Measurements from ENCODE around the gene CEP152. TPM values are rescaled to one million over a fixed set of nuclear protein-coding genes. Genes with fewer than 3 reads are reported as not detected.

CEP152 gene
- total and polyA plus RNA-seq, 2 donors (not counting 1 experiment from before 2014, with no cell fraction given), result 1.5 to 18.0 TPM

DNA sequence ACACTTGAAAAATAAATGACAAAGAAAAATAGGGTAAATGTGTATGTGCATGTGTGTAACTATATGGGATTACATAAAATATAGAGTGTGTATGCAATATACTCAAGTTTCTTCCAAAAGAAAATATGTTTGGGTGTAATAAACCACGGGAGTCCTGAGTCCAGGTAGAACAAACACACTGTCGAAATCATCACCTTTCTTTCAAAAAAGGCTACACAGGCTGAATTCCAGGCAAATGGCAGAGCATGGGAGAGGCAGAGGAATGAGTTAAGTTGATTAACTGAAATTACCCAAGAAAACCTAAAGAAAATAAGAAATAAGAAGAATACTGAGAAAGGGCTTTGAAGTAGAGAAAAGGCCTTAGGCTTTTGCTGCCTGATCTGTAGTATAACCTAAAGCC lies 26.1 kb downstream of the CEP152 start:
- Histone ChIP-seq H3K4me2 (replicated peaks; ENCODE audit: low read depth, low read length, poor library complexity, severe bottlenecking) (no peak overlapping the region), H3K4me1 (ENCODE audit: control insufficient read depth in 2 of 2, insufficient read depth in 2 of 2, low read length in 2 of 2) (no peaks in the 10 kb centered on the region), H2AFZ (ENCODE audit: insufficient read depth, low read depth, low read length, poor library complexity, severe bottlenecking) (no peak overlapping the region), H3K79me2 (ENCODE audit: control insufficient read depth, insufficient read depth, low read length) (no peaks in the 10 kb centered on the region), H3K9me3 (ENCODE audit: control extremely low read depth in 1 of 3, control insufficient read depth in 2 of 3, insufficient read depth in 1 of 3, low read length in 2 of 3) (no peaks in the 10 kb centered on the region), H3K27ac (ENCODE audit: low read length in 2 of 2) (no peak overlapping the region), H3K9ac (ENCODE audit: low read length) (no peak overlapping the region), H4K20me1 (ENCODE audit: control insufficient read depth, insufficient read depth, low read length, poor library complexity, severe bottlenecking) (no peaks in the 10 kb centered on the region), H3K27me3 (replicated peaks in 1 of 4; ENCODE audit: control extremely low read depth in 1 of 4, control insufficient read depth in 3 of 4, insufficient read depth in 4 of 4, low read length in 3 of 4) (no peaks in the 10 kb centered on the region), H3K4me3 (ENCODE audit: control extremely low read depth in 1 of 5, extremely low read depth in 1 of 5, insufficient read depth in 1 of 5, low read depth in 2 of 5, low read length in 4 of 5) (no peak overlapping the region), H3K36me3 (replicated peaks in 1 of 2; ENCODE audit: control extremely low read depth in 1 of 2, control insufficient read depth in 1 of 2, extremely low read depth in 1 of 2, insufficient read depth in 2 of 2, low read length in 1 of 2) (peaks cover 2 to 31% of the 10 kb centered on the region in 2 experiments)
- ATAC-seq (ENCODE audit: low read depth), result no peak
- intact Hi-C loops (cut with micrococcal nuclease), result no loop called here
- no CpG with 5 or more reads among the region's 2 CpGs for WGBS (ENCODE audit: insufficient coverage)
- Mint-ChIP-seq H3K27me3 (no peaks in the 10 kb centered on the region), H3K9me3 (ENCODE audit: insufficient read depth) (no peaks in the 10 kb centered on the region), H3K4me3 (no peak overlapping the region), H3K4me1 (no peaks in the 10 kb centered on the region), H3K27ac (no peak overlapping the region)
- ChIA-PET CTCF (no interaction called here), POLR2A (no interaction called here)
- TF ChIP-seq EZH2 (IDR thresholded peaks at IDR 0.05; ENCODE audit: borderline replicate concordance, insufficient read depth, low read depth, low read length, poor library complexity, severe bottlenecking), result no peak
- DNase-seq, result no peak

- Mint-ChIP-seq H3K4me1 (no peaks in the 10 kb centered on the region), H3K4me3 (no peak overlapping the region), H3K27me3 (no peaks in the 10 kb centered on the region), H3K9me3 (ENCODE audit: insufficient read depth) (no peaks in the 10 kb centered on the region), H3K27ac (no peak overlapping the region)
- ATAC-seq (ENCODE audit: low read depth) (no peak), DNase-seq (no peak)
- H3K4me3 ChIP-seq (ENCODE audit: control extremely low read depth in 1 of 5, extremely low read depth in 1 of 5, insufficient read depth in 1 of 5, low read depth in 2 of 5, low read length in 4 of 5), result no peak overlapping the region
- H3K27ac ChIP-seq (ENCODE audit: low read length in 2 of 2), result no peak overlapping the region
- no peaks in the 10 kb centered on the region for H4K20me1 ChIP-seq (ENCODE audit: control insufficient read depth, insufficient read depth, low read length, poor library complexity, severe bottlenecking)
- H3K4me1 ChIP-seq (ENCODE audit: control insufficient read depth in 2 of 2, insufficient read depth in 2 of 2, low read length in 2 of 2), result no peaks in the 10 kb centered on the region
- H3K4me2 ChIP-seq (replicated peaks; ENCODE audit: low read depth, low read length, poor library complexity, severe bottlenecking), result no peak overlapping the region
- H3K9me3 ChIP-seq (ENCODE audit: control extremely low read depth in 1 of 3, control insufficient read depth in 2 of 3, insufficient read depth in 1 of 3, low read length in 2 of 3), result no peaks in the 10 kb centered on the region
- no CpG with 5 or more reads among the region's 2 CpGs for WGBS (ENCODE audit: insufficient coverage)
- ChIA-PET CTCF (no interaction called here), POLR2A (no interaction called here)
- intact Hi-C loops (cut with micrococcal nuclease), result no loop called here
- H3K27me3 ChIP-seq (replicated peaks in 1 of 4; ENCODE audit: control extremely low read depth in 1 of 4, control insufficient read depth in 3 of 4, insufficient read depth in 4 of 4, low read length in 3 of 4), result no peaks in the 10 kb centered on the region
- TF ChIP-seq CTCF (IDR thresholded peaks at IDR 0.05), result no peak
- no peak for TF ChIP-seq EZH2 (IDR thresholded peaks at IDR 0.05; ENCODE audit: borderline replicate concordance, insufficient read depth, low read depth, low read length, poor library complexity, severe bottlenecking)
- no peak overlapping the region for H2AFZ ChIP-seq (ENCODE audit: insufficient read depth, low read depth, low read length, poor library complexity, severe bottlenecking)
- H3K79me2 ChIP-seq (ENCODE audit: control insufficient read depth, insufficient read depth, low read length), result no peaks in the 10 kb centered on the region
- no peak overlapping the region for H3K9ac ChIP-seq (ENCODE audit: low read length)
- peaks cover 0 to 23% of the 10 kb centered on the region in 2 experiments for H3K36me3 ChIP-seq (replicated peaks in 1 of 2; ENCODE audit: control extremely low read depth in 1 of 2, control insufficient read depth in 1 of 2, extremely low read depth in 1 of 2, insufficient read depth in 2 of 2, low read length in 1 of 2)
Measured at GRCh38 chr15:48782911-48783310, 28.0 kb downstream of the CEP152 start.

Measured in B cell (primary cell).